ENCODE measurements around the gene BMPR1B.

- TF ChIP-seq CTCF (tag by site-specific recombination; IDR thresholded peaks at IDR 0.05) (no peak), ZBTB11 (tag by site-specific recombination; conservative IDR thresholded peaks at IDR 0.05; ENCODE audit: low read depth) (no peak), REPIN1 (tag by site-specific recombination; IDR thresholded peaks at IDR 0.05; ENCODE audit: low read depth) (no peak), ZNF621 (tag by site-specific recombination; IDR thresholded peaks at IDR 0.05) (no peak), REST (tag by site-specific recombination; IDR thresholded peaks at IDR 0.05) (no peak), ZNF239 (tag by site-specific recombination; IDR thresholded peaks at IDR 0.05) (no peak), ZSCAN18 (tag by site-specific recombination; IDR thresholded peaks at IDR 0.05) (no peak), BCL11A (tag by site-specific recombination; IDR thresholded peaks at IDR 0.05; ENCODE audit: low read depth) (no peak)
Observed at GRCh38 chr4:94957030-94957429, 199.3 kb downstream of the BMPR1B start.

All from HEK293 (cell line).